Measurements from ENCODE around the gene NYNRIN. TPM values are rescaled to one million over a fixed set of nuclear protein-coding genes. Genes with fewer than 3 reads are reported as not detected.

NYNRIN gene
- polyA plus RNA-seq, 3 donors: 0.18 to 0.84 (median 0.40) TPM

DNA sequence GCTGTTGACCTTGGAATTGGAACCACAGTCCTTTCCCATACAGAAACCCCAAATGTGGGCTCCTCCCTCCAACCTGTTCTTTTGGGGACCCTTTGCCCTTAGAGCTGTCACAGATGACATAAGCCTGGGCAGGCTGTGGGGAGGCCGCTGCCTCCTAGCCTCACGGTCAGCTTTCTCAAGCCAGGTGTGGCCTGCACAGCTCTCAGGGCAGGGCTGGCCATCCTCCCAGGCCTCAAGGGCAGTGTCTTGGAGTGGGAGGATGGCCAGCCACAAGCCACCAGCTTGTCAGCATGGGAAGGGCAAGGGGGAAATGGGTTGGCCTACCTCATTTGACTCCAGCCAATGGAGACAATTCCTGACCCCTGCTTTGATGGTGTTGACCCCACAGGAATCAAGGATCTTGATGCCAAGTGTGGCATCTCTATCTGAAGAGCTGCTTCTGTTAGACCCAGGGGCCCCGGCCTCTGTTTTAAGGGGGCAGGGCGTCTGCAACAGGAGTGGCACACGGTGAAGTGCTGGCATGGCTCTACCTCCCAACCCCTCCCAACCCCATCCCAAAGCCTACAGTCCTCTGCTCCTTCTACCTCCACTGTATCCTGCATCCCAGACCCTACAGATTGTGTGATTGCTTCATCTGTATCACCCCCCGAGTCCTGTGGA, 19.2 kb downstream of the NYNRIN start:
- Mint-ChIP-seq H3K27me3 (ENCODE audit: low read depth in 3 of 3) (peaks cover 11 to 25% (median 20%) of the 10 kb centered on the region in 3 donors), H3K27ac (no peak overlapping the region), H3K9me3 (no peaks in the 10 kb centered on the region), H3K4me1 (no peaks in the 10 kb centered on the region), H3K36me3 (no peaks in the 10 kb centered on the region), H3K4me3 (no peak overlapping the region)
- intact Hi-C loops (cut with micrococcal nuclease): no loop called here
- no peak overlapping the region for H2AFZ ChIP-seq (ENCODE audit: insufficient read depth, low read depth, low read length, poor library complexity, severe bottlenecking)
- TF ChIP-seq, protein P1, sequence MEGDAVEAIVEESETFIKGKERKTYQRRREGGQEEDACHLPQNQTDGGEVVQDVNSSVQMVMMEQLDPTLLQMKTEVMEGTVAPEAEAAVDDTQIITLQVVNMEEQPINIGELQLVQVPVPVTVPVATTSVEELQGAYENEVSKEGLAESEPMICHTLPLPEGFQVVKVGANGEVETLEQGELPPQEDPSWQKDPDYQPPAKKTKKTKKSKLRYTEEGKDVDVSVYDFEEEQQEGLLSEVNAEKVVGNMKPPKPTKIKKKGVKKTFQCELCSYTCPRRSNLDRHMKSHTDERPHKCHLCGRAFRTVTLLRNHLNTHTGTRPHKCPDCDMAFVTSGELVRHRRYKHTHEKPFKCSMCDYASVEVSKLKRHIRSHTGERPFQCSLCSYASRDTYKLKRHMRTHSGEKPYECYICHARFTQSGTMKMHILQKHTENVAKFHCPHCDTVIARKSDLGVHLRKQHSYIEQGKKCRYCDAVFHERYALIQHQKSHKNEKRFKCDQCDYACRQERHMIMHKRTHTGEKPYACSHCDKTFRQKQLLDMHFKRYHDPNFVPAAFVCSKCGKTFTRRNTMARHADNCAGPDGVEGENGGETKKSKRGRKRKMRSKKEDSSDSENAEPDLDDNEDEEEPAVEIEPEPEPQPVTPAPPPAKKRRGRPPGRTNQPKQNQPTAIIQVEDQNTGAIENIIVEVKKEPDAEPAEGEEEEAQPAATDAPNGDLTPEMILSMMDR (IDR thresholded peaks at IDR 0.05): no peak
- H3K27me3 ChIP-seq (ENCODE audit: control insufficient read depth in 2 of 2, insufficient read depth in 2 of 2, low read length in 2 of 2): peaks cover 2 to 5% of the 10 kb centered on the region in 2 donors
- H3K36me3 ChIP-seq (replicated peaks in 1 of 2; ENCODE audit: control insufficient read depth in 1 of 2, insufficient read depth in 2 of 2, low read length in 2 of 2): no peaks in the 10 kb centered on the region
- H3K4me3 ChIP-seq (replicated peaks in 1 of 3; ENCODE audit: low read depth in 2 of 3, low read length in 3 of 3): no peak overlapping the region
- no peaks in the 10 kb centered on the region for H3K79me2 ChIP-seq (ENCODE audit: insufficient read depth, low read length)
- H3K4me2 ChIP-seq (replicated peaks; ENCODE audit: extremely low read depth, low read length, poor library complexity, severe bottlenecking): no peak overlapping the region
- no peaks in the 10 kb centered on the region for H3K9me3 ChIP-seq (replicated peaks in 1 of 2; ENCODE audit: control insufficient read depth in 1 of 2, insufficient read depth in 1 of 2, low read length in 2 of 2)
- peaks cover 8 to 10% of the 10 kb centered on the region in 2 donors for H3K4me1 ChIP-seq (ENCODE audit: control insufficient read depth in 1 of 2, insufficient read depth in 2 of 2, low read length in 2 of 2)
- no peak overlapping the region for H3K9ac ChIP-seq (ENCODE audit: insufficient read depth, low read length, poor library complexity, severe bottlenecking)
- 91% methylated on average over 5 of the region's 6 CpGs for WGBS (ENCODE audit: insufficient coverage)
- no peak overlapping the region for H3K27ac ChIP-seq (ENCODE audit: low read depth in 1 of 2, low read length in 2 of 2)
- no peaks in the 10 kb centered on the region for H4K20me1 ChIP-seq (ENCODE audit: insufficient read depth, low read length)
- DNase-seq: no peak

DNA sequence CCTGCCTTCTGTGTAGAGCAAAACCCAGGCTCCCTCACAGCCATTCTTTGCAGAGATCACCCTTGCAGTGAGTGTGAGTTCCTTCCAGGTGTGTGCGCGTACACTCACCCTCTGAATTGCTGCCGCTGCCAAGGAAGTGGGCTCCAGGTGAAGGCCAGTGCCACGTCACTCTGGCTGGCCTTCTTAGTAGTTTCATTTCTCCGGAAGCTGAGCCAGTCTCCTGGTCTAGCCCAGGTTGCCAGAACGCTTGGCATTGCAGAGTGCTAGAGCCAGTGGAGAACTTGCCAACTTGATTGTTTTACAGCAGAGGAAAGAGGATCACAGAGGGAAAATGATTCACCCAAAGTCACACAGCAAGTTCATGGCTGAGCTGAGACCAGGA, 19.7 kb downstream of the NYNRIN start:
- H3K36me3 ChIP-seq (replicated peaks in 1 of 2; ENCODE audit: control insufficient read depth in 1 of 2, insufficient read depth in 2 of 2, low read length in 2 of 2): no peaks in the 10 kb centered on the region
- 58% methylated on average over 6 of the region's 6 CpGs for WGBS (ENCODE audit: insufficient coverage)
- intact Hi-C loops (cut with micrococcal nuclease): no loop called here
- H3K27ac Mint-ChIP-seq: no peak overlapping the region
- DNase-seq: no peak
- H3K9ac ChIP-seq (ENCODE audit: insufficient read depth, low read length, poor library complexity, severe bottlenecking): no peak overlapping the region
- H3K4me3 ChIP-seq (replicated peaks in 1 of 3; ENCODE audit: low read depth in 2 of 3, low read length in 3 of 3): no peak overlapping the region
- H3K4me1 Mint-ChIP-seq: no peaks in the 10 kb centered on the region
- TF ChIP-seq, protein P1 (IDR thresholded peaks at IDR 0.05): no peak
- no peak overlapping the region for H3K27ac ChIP-seq (ENCODE audit: low read depth in 1 of 2, low read length in 2 of 2)
- H4K20me1 ChIP-seq (ENCODE audit: insufficient read depth, low read length): no peaks in the 10 kb centered on the region
- no peak overlapping the region for H3K4me2 ChIP-seq (replicated peaks; ENCODE audit: extremely low read depth, low read length, poor library complexity, severe bottlenecking)
- H3K79me2 ChIP-seq (ENCODE audit: insufficient read depth, low read length): no peaks in the 10 kb centered on the region
- H3K36me3 Mint-ChIP-seq: no peaks in the 10 kb centered on the region
- peaks cover 2 to 5% of the 10 kb centered on the region in 2 donors for H3K27me3 ChIP-seq (ENCODE audit: control insufficient read depth in 2 of 2, insufficient read depth in 2 of 2, low read length in 2 of 2)
- no peaks in the 10 kb centered on the region for H3K9me3 ChIP-seq (replicated peaks in 1 of 2; ENCODE audit: control insufficient read depth in 1 of 2, insufficient read depth in 1 of 2, low read length in 2 of 2)
- no peaks in the 10 kb centered on the region for H3K9me3 Mint-ChIP-seq
- H3K27me3 Mint-ChIP-seq (ENCODE audit: low read depth in 3 of 3): peaks cover 11 to 25% (median 20%) of the 10 kb centered on the region in 3 donors
- H3K4me1 ChIP-seq (ENCODE audit: control insufficient read depth in 1 of 2, insufficient read depth in 2 of 2, low read length in 2 of 2): peaks cover 8 to 11% of the 10 kb centered on the region in 2 donors
- no peak overlapping the region for H2AFZ ChIP-seq (ENCODE audit: insufficient read depth, low read depth, low read length, poor library complexity, severe bottlenecking)
- no peak overlapping the region for H3K4me3 Mint-ChIP-seq

Data from CD14-positive monocyte (primary cell).